Gastrocnemius medialis (tissue), 4 donors: Measurements from ENCODE around the gene SLX4IP.
A peak's percentile ranks its signal among the peaks of the same experiment; 100 is the strongest.

ENCODE experiments used
- POLR2A ChIP-seq, 2 donors: fragments of 450-650 bp; IDR thresholded peaks; one replicate each; pipeline ENCODE4 v1.6.1; 2017; ENCODE audit warnings: antibody characterized with exemption in 2 of 2, mild to moderate bottlenecking in 2 of 2, moderate library complexity in 2 of 2
- TF ChIP-seq, protein P1 (sequence below), 5 experiments: fragments of 450-650 bp in 3 of 5; fragments of 200-600 bp in 2 of 5; sonication (generic) in 2 of 5; IDR thresholded peaks in 4 of 5; conservative IDR thresholded peaks in 1 of 5; 1 replicate in 4 of 5; 2 replicates in 1 of 5; pipeline ENCODE4 v1.5.1; 2016 to 2019; ENCODE audit warnings: antibody characterized with exemption in 5 of 5, mild to moderate bottlenecking in 3 of 5, moderate library complexity in 3 of 5

DNA sequence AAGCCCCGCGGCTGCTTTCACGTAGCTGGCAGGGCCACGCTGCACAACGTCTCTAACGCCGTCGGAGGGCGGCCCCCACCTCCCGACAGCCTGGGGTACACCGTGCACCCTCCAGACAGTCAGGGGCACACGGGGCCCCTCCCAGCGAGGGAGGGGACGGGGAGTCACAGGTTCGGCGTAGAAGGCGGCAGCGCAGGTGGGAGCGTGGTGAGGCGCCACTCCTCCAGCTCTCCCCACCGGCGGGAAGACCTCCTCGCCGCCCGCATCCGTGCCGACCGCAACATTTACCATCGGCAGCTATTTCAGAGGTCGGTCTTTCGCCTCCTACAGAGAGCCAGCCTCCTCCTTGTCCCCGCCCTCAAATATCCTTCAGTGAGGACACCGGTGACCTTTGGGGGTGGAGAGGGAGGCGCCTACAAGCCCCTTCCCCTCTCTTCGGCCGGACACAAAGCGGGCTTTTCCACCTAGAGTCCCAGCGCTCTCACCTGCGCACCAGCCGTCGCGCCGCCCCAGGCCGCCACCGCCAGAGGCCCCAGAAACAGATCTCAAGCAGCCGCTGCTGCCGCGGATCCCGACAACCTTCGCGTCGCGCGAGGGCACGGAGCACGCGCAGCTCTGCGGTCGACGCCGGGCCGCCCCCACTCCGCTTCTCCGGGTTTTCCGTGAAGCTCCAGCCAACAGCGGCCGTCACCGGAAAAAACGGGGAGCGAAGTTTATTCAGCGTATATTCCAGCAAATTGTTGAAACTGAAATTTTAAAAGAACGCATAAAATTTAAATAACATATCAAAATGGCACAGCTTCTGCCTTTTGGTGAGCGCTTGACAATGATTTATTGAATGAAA is 1.3 kb upstream of the SLX4IP start, which contains the start of gene MKKS:
- TF ChIP-seq, protein P1, sequence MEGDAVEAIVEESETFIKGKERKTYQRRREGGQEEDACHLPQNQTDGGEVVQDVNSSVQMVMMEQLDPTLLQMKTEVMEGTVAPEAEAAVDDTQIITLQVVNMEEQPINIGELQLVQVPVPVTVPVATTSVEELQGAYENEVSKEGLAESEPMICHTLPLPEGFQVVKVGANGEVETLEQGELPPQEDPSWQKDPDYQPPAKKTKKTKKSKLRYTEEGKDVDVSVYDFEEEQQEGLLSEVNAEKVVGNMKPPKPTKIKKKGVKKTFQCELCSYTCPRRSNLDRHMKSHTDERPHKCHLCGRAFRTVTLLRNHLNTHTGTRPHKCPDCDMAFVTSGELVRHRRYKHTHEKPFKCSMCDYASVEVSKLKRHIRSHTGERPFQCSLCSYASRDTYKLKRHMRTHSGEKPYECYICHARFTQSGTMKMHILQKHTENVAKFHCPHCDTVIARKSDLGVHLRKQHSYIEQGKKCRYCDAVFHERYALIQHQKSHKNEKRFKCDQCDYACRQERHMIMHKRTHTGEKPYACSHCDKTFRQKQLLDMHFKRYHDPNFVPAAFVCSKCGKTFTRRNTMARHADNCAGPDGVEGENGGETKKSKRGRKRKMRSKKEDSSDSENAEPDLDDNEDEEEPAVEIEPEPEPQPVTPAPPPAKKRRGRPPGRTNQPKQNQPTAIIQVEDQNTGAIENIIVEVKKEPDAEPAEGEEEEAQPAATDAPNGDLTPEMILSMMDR (IDR thresholded peaks at IDR 0.05 in 4 of 5, conservative IDR thresholded peaks at IDR 0.05 in 1 of 5): peak in 1 of 5 experiments; percentile 9
- peak in 1 of 2 donors; percentile 26 for TF ChIP-seq POLR2A (IDR thresholded peaks at IDR 0.05)
